Measurements from ENCODE around the gene TMPRSS9. TPM values are rescaled to one million over a fixed set of nuclear protein-coding genes. Genes with fewer than 3 reads are reported as not detected.
"Not testable (repeated sequence)": the region's sequence is repeated elsewhere in the genome, so short reads cannot be mapped to it uniquely, and the experiment has no call there.

TMPRSS9 gene
- total and polyA plus RNA-seq, 2 of the 13 experiments (the other 11 are each of a cell fraction or from before 2014, with no cell fraction given): 2.5 to 5.2 TPM

- DNase-seq (ENCODE audit: low spot score); H3K4me1 ChIP-seq (ENCODE audit: insufficient read depth, low read length); BruUV-seq (replicated peaks); H3K9me3 ChIP-seq (ENCODE audit: low read length); H3K27me3 ChIP-seq (ENCODE audit: control insufficient read depth in 1 of 2, insufficient read depth in 2 of 2, low read length in 2 of 2); CTCF ChIA-PET (ENCODE audit: low intra/inter-chr PET ratio, low total read pairs); FAIRE-seq; H3K9ac ChIP-seq (ENCODE audit: insufficient read depth, low read depth, low read length); H3K4me2 ChIP-seq (ENCODE audit: low read depth, low read length); H3K27ac ChIP-seq (ENCODE audit: extremely low read length, insufficient read depth, low read length); H3K4me3 ChIP-seq (replicated peaks in 1 of 3; ENCODE audit: insufficient read depth in 1 of 3, low read depth in 2 of 3, low read length in 3 of 3); intact Hi-C loops (cut with micrococcal nuclease; ENCODE audit: unreplicated experiment); POLR2A ChIA-PET; H3K36me3 ChIP-seq (replicated peaks in 1 of 2; ENCODE audit: control insufficient read depth in 1 of 2, insufficient read depth in 2 of 2, low read length in 2 of 2); ATAC-seq; H3K79me2 ChIP-seq (ENCODE audit: insufficient read depth, low read length); H2AFZ ChIP-seq (ENCODE audit: low read length); H4K20me1 ChIP-seq (ENCODE audit: insufficient read depth, low read length); in situ Hi-C loops (cut with HindIII; ENCODE audit: extremely low pct_ligation_motif_present, low pct_unique_long_range_greater_than_20kb): not testable (repeated sequence)
- WGBS (ENCODE audit: low lambda C conversion rate): 95% methylated on average over 24 of the region's 24 CpGs
Measured at GRCh38 chr19:2349818-2350217, 10.2 kb upstream of the TMPRSS9 start.

- POLR2A ChIA-PET: no interaction called here
- no peak for FAIRE-seq
- BruUV-seq (replicated peaks): no TSS peak
Measured at GRCh38 chr19:2350656-2351055, 9.4 kb upstream of the TMPRSS9 start.

More at GRCh38 chr19:2350656-2351055, 9.4 kb upstream of the TMPRSS9 start:
- H3K9ac ChIP-seq (ENCODE audit: insufficient read depth, low read depth, low read length): no peak overlapping the region
- H3K4me3 ChIP-seq (replicated peaks in 1 of 3; ENCODE audit: insufficient read depth in 1 of 3, low read depth in 2 of 3, low read length in 3 of 3): no peak overlapping the region
- intact Hi-C loops (cut with micrococcal nuclease; ENCODE audit: unreplicated experiment) (no loop called here), in situ Hi-C loops (cut with HindIII; ENCODE audit: extremely low pct_ligation_motif_present, low pct_unique_long_range_greater_than_20kb) (no loop called here)
- CTCF ChIA-PET (ENCODE audit: low intra/inter-chr PET ratio, low total read pairs): no interaction called here
- H3K4me1 ChIP-seq (ENCODE audit: insufficient read depth, low read length): peaks cover 7% of the 10 kb centered on the region
- H4K20me1 ChIP-seq (ENCODE audit: insufficient read depth, low read length): no peaks in the 10 kb centered on the region
- no peak overlapping the region for H3K4me2 ChIP-seq (ENCODE audit: low read depth, low read length)
- no peaks in the 10 kb centered on the region for H3K79me2 ChIP-seq (ENCODE audit: insufficient read depth, low read length)
- 93% methylated on average over 14 of the region's 16 CpGs for WGBS (ENCODE audit: low lambda C conversion rate)
- no peak overlapping the region for H3K27ac ChIP-seq (ENCODE audit: extremely low read length, insufficient read depth, low read length)
- H3K9me3 ChIP-seq (ENCODE audit: low read length): no peaks in the 10 kb centered on the region
- H2AFZ ChIP-seq (ENCODE audit: low read length): no peak overlapping the region
- ATAC-seq: no peak
- H3K36me3 ChIP-seq (replicated peaks in 1 of 2; ENCODE audit: control insufficient read depth in 1 of 2, insufficient read depth in 2 of 2, low read length in 2 of 2): no peaks in the 10 kb centered on the region
- DNase-seq (ENCODE audit: low spot score): no peak
- no peaks in the 10 kb centered on the region; a peak in 1 of 5 replicates for H3K27me3 ChIP-seq (ENCODE audit: control insufficient read depth in 1 of 2, insufficient read depth in 2 of 2, low read length in 2 of 2)
- TF ChIP-seq FOSL2 (CRISPR knock-in tag; IDR thresholded peaks at IDR 0.05) (no peak), ZNF274 (CRISPR knock-in tag; IDR thresholded peaks at IDR 0.05) (no peak), REL (CRISPR knock-in tag; conservative IDR thresholded peaks at IDR 0.05) (no peak), MEIS1 (CRISPR knock-in tag; IDR thresholded peaks at IDR 0.05; ENCODE audit: borderline replicate concordance) (no peak), NFYC (CRISPR knock-in tag; IDR thresholded peaks at IDR 0.05) (no peak), DPF2 (CRISPR knock-in tag; IDR thresholded peaks at IDR 0.05; ENCODE audit: borderline replicate concordance, low read depth) (no peak), MXD4 (CRISPR knock-in tag; IDR thresholded peaks at IDR 0.05) (no peak), MZF1 (CRISPR knock-in tag; IDR thresholded peaks at IDR 0.05; ENCODE audit: borderline replicate concordance) (no peak), ZNF766 (CRISPR knock-in tag; IDR thresholded peaks at IDR 0.05; ENCODE audit: borderline replicate concordance) (no peak), KLF6 (CRISPR knock-in tag; IDR thresholded peaks at IDR 0.05) (no peak), RNF2 (conservative IDR thresholded peaks at IDR 0.05; ENCODE audit: low read depth) (no peak), BORCS8-MEF2B (CRISPR knock-in tag; IDR thresholded peaks at IDR 0.05) (no peak), KLF16 (CRISPR knock-in tag; IDR thresholded peaks at IDR 0.05) (no peak)
